Smooth muscle cell (in vitro differentiated cells): ENCODE data around the gene PDPN. TPM values are rescaled to one million over a fixed set of nuclear protein-coding genes. Genes with fewer than 3 reads are reported as not detected.
A peak's percentile ranks its signal among the peaks of the same experiment; 100 is the strongest.

Source experiments
- DNase-seq: peaks from one replicate; lab custom pipeline; 2025; ENCODE audit not compliant: unreplicated experiment; lab: John Stamatoyannopoulos, UW
- H2AFZ ChIP-seq: fragments of 200-600 bp; sonication (generic); 2 replicates; pipeline ENCODE4 v1.6.0; 2016; ENCODE audit warnings: antibody characterized with exemption, low read depth, mild to moderate bottlenecking
- H3F3A ChIP-seq: fragments of 200-600 bp; sonication (generic); 2 replicates; pipeline ENCODE4 v1.6.0; 2017; ENCODE audit warnings: antibody characterized with exemption, low read depth
- H3K27ac ChIP-seq: fragments of 200-600 bp; sonication (generic); 2 replicates; pipeline ENCODE4 v1.5.1; 2016; ENCODE audit warnings: low read depth, mild to moderate bottlenecking
- H3K27me3 ChIP-seq: fragments of 200-600 bp; sonication (generic); 2 replicates; pipeline ENCODE4 v1.6.1; 2016; ENCODE audit warnings: low read depth, mild to moderate bottlenecking
- H3K36me3 ChIP-seq: fragments of 200-600 bp; sonication (generic); 2 replicates; pipeline ENCODE4 v1.5.1; 2016; ENCODE audit warnings: low read depth
- H3K4me1 ChIP-seq: fragments of 200-600 bp; sonication (generic); 2 replicates; pipeline ENCODE4 v1.5.1; 2016; ENCODE audit warnings: low read depth
- H3K4me2 ChIP-seq: fragments of 200-600 bp; sonication (generic); 2 replicates; pipeline ENCODE4 v1.6.0; 2016; ENCODE audit warnings: mild to moderate bottlenecking
- H3K4me3 ChIP-seq: fragments of 200-600 bp; sonication (generic); 2 replicates; pipeline ENCODE4 v1.5.1; 2016; ENCODE audit warnings: mild to moderate bottlenecking
- H3K79me2 ChIP-seq: fragments of 200-600 bp; sonication (generic); 2 replicates; pipeline ENCODE4 v1.6.0; 2016; ENCODE audit warnings: low read depth, mild to moderate bottlenecking
- H3K9ac ChIP-seq: fragments of 200-600 bp; sonication (generic); 2 replicates; pipeline ENCODE4 v1.6.0; 2016; ENCODE audit warnings: low read depth
- H3K9me3 ChIP-seq: fragments of 200-600 bp; sonication (generic); replicated peaks from 2 replicates; pipeline ENCODE4 v1.5.1; 2016; ENCODE audit warnings: low read depth
- H4K20me1 ChIP-seq: fragments of 200-600 bp; sonication (generic); 2 replicates; pipeline ENCODE4 v1.6.0; 2016; ENCODE audit warnings: low read depth
- WGBS: methylation state at CpG from one replicate; pipeline ENCODE4 v1.1.7; 2016; ENCODE audit warnings: low lambda C conversion rate; 5-methylcytosine and 5-hydroxymethylcytosine counted together
- polyA plus RNA-seq: library from polyadenylated mRNA; unstranded; fragments of >200 nt; fragmentation: Nextera tagmentation; extraction: Ambion mirVana; gene quantifications from 2 replicates; pipeline ENCODE4 v1.2.1, GENCODE V29; 2016
- total RNA-seq: library from RNA; depleted of rRNA; stranded (reverse); fragments of >200 nt; gene quantifications from 2 replicates; pipeline ENCODE4 v1.2.3, GENCODE V29; 2014
- TF ChIP-seq, protein P1 (sequence below): fragments of 200-600 bp; sonication (generic); IDR thresholded peaks from 2 replicates; pipeline ENCODE4 v1.5.1; 2017; ENCODE audit warnings: borderline replicate concordance, mild to moderate bottlenecking, antibody characterized with exemption; ENCODE audit not compliant: insufficient read depth, poor library complexity, severe bottlenecking

Gene PDPN
- total and polyA plus RNA-seq, 2 experiments from 2014 or later: 414 to 459 TPM

DNA sequence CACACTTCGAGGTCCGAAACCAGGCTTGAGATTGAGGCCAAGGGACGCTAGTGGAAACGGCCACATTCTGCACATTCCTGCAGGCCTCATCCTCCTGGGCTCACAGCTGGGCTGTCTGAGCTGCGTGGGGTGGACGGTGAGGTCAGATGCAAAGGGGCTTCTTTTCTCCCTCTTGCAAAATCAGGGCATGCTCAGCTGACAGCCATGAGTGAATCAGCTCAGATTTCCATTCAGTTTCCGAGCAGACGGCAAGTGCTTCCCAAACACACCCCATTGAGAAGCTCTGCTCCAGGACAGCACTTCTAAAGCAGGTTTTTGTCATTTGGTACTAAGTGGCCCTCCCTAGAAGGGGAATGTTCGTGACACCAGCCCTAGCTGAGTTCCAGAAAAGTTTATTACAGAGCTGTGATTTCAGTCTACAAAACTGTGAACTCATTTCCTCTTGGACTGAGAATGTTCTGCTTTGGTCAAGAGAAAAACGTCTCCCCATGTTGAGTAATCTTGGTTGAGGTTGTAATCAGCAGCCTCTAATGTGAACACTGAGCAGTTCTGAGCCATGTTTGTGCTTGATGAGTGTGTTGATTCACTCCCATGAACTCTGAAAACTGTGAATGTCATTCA lies 10.0 kb downstream of the PDPN start:
- Histone ChIP-seq H2AFZ (no peak overlapping the region), H3K4me3 (no peak overlapping the region), H4K20me1 (peaks cover 75% of the 10 kb centered on the region), H3K79me2 (peaks cover 71% of the 10 kb centered on the region), H3K27ac (peak overlapping the region; percentile 90), H3K27me3 (no peaks in the 10 kb centered on the region), H3K4me2 (peak overlapping the region; percentile 71), H3F3A (peaks cover 37% of the 10 kb centered on the region), H3K36me3 (no peaks in the 10 kb centered on the region), H3K4me1 (peaks cover 29% of the 10 kb centered on the region), H3K9ac (peak overlapping the region; percentile 79), H3K9me3 (no peaks in the 10 kb centered on the region)
- 12% methylated on average over 10 of the region's 10 CpGs for WGBS
- peak; percentile 29 for DNase-seq
- TF ChIP-seq, protein P1, sequence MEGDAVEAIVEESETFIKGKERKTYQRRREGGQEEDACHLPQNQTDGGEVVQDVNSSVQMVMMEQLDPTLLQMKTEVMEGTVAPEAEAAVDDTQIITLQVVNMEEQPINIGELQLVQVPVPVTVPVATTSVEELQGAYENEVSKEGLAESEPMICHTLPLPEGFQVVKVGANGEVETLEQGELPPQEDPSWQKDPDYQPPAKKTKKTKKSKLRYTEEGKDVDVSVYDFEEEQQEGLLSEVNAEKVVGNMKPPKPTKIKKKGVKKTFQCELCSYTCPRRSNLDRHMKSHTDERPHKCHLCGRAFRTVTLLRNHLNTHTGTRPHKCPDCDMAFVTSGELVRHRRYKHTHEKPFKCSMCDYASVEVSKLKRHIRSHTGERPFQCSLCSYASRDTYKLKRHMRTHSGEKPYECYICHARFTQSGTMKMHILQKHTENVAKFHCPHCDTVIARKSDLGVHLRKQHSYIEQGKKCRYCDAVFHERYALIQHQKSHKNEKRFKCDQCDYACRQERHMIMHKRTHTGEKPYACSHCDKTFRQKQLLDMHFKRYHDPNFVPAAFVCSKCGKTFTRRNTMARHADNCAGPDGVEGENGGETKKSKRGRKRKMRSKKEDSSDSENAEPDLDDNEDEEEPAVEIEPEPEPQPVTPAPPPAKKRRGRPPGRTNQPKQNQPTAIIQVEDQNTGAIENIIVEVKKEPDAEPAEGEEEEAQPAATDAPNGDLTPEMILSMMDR: no peak

DNA sequence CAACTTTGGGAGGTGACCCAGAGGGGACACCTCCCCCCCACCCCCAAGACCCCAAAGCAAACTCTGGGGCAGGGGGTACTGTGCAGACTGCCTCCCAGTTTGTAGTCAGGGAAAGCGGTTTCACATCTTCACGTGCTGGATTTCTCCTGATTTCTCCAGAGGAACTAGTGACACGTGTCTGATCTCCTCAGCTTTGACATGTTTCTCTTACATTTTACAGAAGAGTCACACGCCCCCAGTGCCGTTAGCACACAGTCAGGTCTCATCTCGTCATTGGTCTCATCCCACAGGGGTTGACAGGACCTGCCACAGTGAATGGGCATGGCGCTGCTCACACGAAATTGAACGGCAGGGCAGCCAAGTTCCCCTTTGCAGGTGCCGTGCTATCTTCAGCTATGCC lies 11.8 kb downstream of the PDPN start:
- Histone ChIP-seq H4K20me1 (peaks cover 75% of the 10 kb centered on the region), H3K9ac (no peak overlapping the region), H3K4me2 (no peak overlapping the region), H3K27ac (peak overlapping the region; percentile 90), H2AFZ (no peak overlapping the region), H3K27me3 (no peaks in the 10 kb centered on the region), H3K9me3 (no peaks in the 10 kb centered on the region), H3F3A (peaks cover 32% of the 10 kb centered on the region), H3K36me3 (no peaks in the 10 kb centered on the region), H3K79me2 (peaks cover 71% of the 10 kb centered on the region), H3K4me1 (peaks cover 23% of the 10 kb centered on the region), H3K4me3 (no peak overlapping the region)
- WGBS: 92% methylated on average over 10 of the region's 10 CpGs
- no peak for DNase-seq
- TF ChIP-seq, protein P1: no peak

DNA sequence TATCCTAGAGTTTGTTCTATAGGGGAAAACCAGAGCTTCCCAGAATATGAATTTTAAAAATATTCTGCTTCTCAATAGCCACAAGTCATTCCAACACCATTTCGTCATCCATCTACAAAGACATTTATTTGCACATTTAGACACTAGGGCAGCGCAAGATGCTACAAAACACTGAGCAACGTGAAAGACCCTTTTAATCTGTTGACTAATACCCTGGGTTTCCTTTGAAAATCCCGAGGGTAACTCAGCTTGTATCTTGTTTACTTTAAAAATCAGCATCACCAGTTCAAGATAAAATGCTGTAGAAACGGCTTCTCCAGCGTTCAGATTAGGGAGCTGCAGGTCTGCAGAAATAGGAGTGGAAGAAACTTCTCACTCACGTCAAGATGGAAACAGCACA lies 13.5 kb downstream of the PDPN start:
- Histone ChIP-seq H3K27ac (peak overlapping the region; percentile 95), H3K9ac (peak overlapping the region; percentile 72), H3K79me2 (peaks cover 72% of the 10 kb centered on the region), H3K36me3 (no peaks in the 10 kb centered on the region), H3K4me1 (peaks cover 23% of the 10 kb centered on the region), H3K4me2 (peak overlapping the region; percentile 71), H3K9me3 (no peaks in the 10 kb centered on the region), H4K20me1 (peaks cover 75% of the 10 kb centered on the region), H2AFZ (no peak overlapping the region), H3K27me3 (no peaks in the 10 kb centered on the region), H3F3A (peaks cover 38% of the 10 kb centered on the region), H3K4me3 (no peak overlapping the region)
- 19% methylated on average over 7 of the region's 7 CpGs for WGBS
- TF ChIP-seq, protein P1: no peak
- DNase-seq: no peak
